ENCODE data around the gene NHSL2. TPM values are rescaled to one million over a fixed set of nuclear protein-coding genes. Genes with fewer than 3 reads are reported as not detected.
A peak's percentile ranks its signal among the peaks of the same experiment; 100 is the strongest.

NHSL2 gene
- total RNA-seq, 1 donor from 2014 or later, result 13.0 TPM

DNA sequence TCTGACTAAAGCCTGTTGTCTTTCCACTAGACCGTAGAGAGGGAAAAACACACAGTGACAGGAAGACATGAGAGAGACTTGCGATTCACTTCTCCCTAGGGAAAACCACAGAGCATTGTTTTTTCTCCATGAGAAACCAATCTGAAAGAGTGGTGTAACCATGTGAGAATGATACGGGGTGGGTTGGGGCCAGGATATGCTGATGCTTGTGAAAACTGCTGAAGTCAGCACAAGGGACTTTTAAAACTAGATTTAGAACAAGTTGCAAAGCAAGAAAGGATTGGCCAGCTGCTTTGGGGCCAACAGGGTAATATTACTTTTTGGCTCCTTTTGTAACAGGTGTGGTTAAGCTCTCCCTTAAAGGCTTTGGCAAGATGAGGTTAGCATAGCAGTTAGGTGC is 66.1 kb downstream of the NHSL2 start:
- Histone ChIP-seq H3K4me2 (ENCODE audit: low read length) (no peak overlapping the region), H3K4me1 (ENCODE audit: insufficient read depth, low read length) (no peaks in the 10 kb centered on the region), H3K36me3 (ENCODE audit: insufficient read depth, low read length) (no peaks in the 10 kb centered on the region), H3K4me3 (ENCODE audit: insufficient read depth, low read depth, low read length) (no peak overlapping the region), H2AFZ (ENCODE audit: low read depth, low read length) (no peak overlapping the region), H3K9me3 (ENCODE audit: insufficient read depth, low read depth, low read length) (no peaks in the 10 kb centered on the region), H3K9ac (ENCODE audit: low read length) (no peak overlapping the region), H3K79me2 (ENCODE audit: insufficient read depth, low read length) (no peaks in the 10 kb centered on the region), H3K27me3 (ENCODE audit: insufficient read depth, low read length) (no peaks in the 10 kb centered on the region), H4K20me1 (ENCODE audit: insufficient read depth, low read length) (no peaks in the 10 kb centered on the region), H3K27ac (ENCODE audit: low read depth, low read length) (no peak overlapping the region)
- Mint-ChIP-seq H3K4me3 (ENCODE audit: unreplicated experiment) (no peak overlapping the region), H3K27me3 (ENCODE audit: low read depth, unreplicated experiment) (no peaks in the 10 kb centered on the region), H3K36me3 (ENCODE audit: low read depth, unreplicated experiment) (no peaks in the 10 kb centered on the region), H3K4me1 (ENCODE audit: low read depth, unreplicated experiment) (peaks cover 11% of the 10 kb centered on the region), H3K27ac (ENCODE audit: unreplicated experiment) (peak overlapping the region; percentile 78), H3K9me3 (ENCODE audit: unreplicated experiment) (no peaks in the 10 kb centered on the region)
- FAIRE-seq, result peak; percentile 88
- TF ChIP-seq EZH2 (IDR thresholded peaks at IDR 0.05; ENCODE audit: insufficient read depth, low read length) (no peak), CTCF (IDR thresholded peaks at IDR 0.05; ENCODE audit: insufficient read depth, low read depth, low read length) (no peak)
- DNase-seq (ENCODE audit: low read depth), result no peak

DNA sequence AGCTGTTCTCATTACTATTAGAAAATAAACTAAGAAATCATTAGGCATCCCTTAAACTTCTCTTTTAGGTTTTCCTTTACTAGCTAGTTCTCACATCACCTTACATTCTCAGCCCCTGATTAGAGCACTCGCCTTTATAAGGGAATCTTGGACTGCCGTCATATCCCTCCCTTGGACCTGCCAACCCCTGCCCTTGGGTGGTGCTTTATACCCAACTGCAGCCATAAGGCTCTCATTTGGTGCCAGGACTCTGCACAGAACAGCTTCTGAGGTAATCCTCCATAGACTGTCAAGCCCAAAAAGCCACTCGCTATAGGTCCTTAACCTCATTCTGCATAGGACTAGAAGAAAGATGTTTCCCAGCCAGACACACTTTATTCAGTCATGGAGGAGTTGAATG is 67.5 kb downstream of the NHSL2 start:
- TF ChIP-seq EZH2 (IDR thresholded peaks at IDR 0.05; ENCODE audit: insufficient read depth, low read length) (no peak), CTCF (IDR thresholded peaks at IDR 0.05; ENCODE audit: insufficient read depth, low read depth, low read length) (no peak)
- H2AFZ ChIP-seq (ENCODE audit: low read depth, low read length), result no peak overlapping the region
- no peak overlapping the region for H3K4me3 ChIP-seq (ENCODE audit: insufficient read depth, low read depth, low read length)
- H3K27me3 ChIP-seq (ENCODE audit: insufficient read depth, low read length), result no peaks in the 10 kb centered on the region
- no peaks in the 10 kb centered on the region for H4K20me1 ChIP-seq (ENCODE audit: insufficient read depth, low read length)
- Mint-ChIP-seq H3K27ac (ENCODE audit: unreplicated experiment) (no peak overlapping the region), H3K4me3 (ENCODE audit: unreplicated experiment) (no peak overlapping the region), H3K4me1 (ENCODE audit: low read depth, unreplicated experiment) (peaks cover 11% of the 10 kb centered on the region), H3K9me3 (ENCODE audit: unreplicated experiment) (peaks cover 2% of the 10 kb centered on the region), H3K36me3 (ENCODE audit: low read depth, unreplicated experiment) (no peaks in the 10 kb centered on the region), H3K27me3 (ENCODE audit: low read depth, unreplicated experiment) (no peaks in the 10 kb centered on the region)
- FAIRE-seq, result peak; percentile 65
- DNase-seq (ENCODE audit: low read depth), result no peak
- H3K36me3 ChIP-seq (ENCODE audit: insufficient read depth, low read length), result no peaks in the 10 kb centered on the region
- H3K27ac ChIP-seq (ENCODE audit: low read depth, low read length), result no peak overlapping the region
- no peak overlapping the region for H3K4me2 ChIP-seq (ENCODE audit: low read length)
- H3K9ac ChIP-seq (ENCODE audit: low read length), result no peak overlapping the region
- H3K79me2 ChIP-seq (ENCODE audit: insufficient read depth, low read length), result no peaks in the 10 kb centered on the region
- H3K9me3 ChIP-seq (ENCODE audit: insufficient read depth, low read depth, low read length), result no peaks in the 10 kb centered on the region
- H3K4me1 ChIP-seq (ENCODE audit: insufficient read depth, low read length), result no peaks in the 10 kb centered on the region

- H3K9ac ChIP-seq (ENCODE audit: low read length), result no peak overlapping the region
- Mint-ChIP-seq H3K4me3 (ENCODE audit: unreplicated experiment) (no peak overlapping the region), H3K27me3 (ENCODE audit: low read depth, unreplicated experiment) (no peaks in the 10 kb centered on the region), H3K36me3 (ENCODE audit: low read depth, unreplicated experiment) (no peaks in the 10 kb centered on the region), H3K9me3 (ENCODE audit: unreplicated experiment) (no peaks in the 10 kb centered on the region), H3K4me1 (ENCODE audit: low read depth, unreplicated experiment) (peaks cover 36% of the 10 kb centered on the region), H3K27ac (ENCODE audit: unreplicated experiment) (peak overlapping the region; percentile 14)
- peak; percentile 10 for DNase-seq (ENCODE audit: low read depth)
- no peak overlapping the region for H3K4me3 ChIP-seq (ENCODE audit: insufficient read depth, low read depth, low read length)
- no peaks in the 10 kb centered on the region for H3K79me2 ChIP-seq (ENCODE audit: insufficient read depth, low read length)
- no peaks in the 10 kb centered on the region for H3K27me3 ChIP-seq (ENCODE audit: insufficient read depth, low read length)
- FAIRE-seq, result peak; percentile 74
- H3K4me2 ChIP-seq (ENCODE audit: low read length), result no peak overlapping the region
- H2AFZ ChIP-seq (ENCODE audit: low read depth, low read length), result no peak overlapping the region
- no peaks in the 10 kb centered on the region for H3K36me3 ChIP-seq (ENCODE audit: insufficient read depth, low read length)
- no peaks in the 10 kb centered on the region for H3K9me3 ChIP-seq (ENCODE audit: insufficient read depth, low read depth, low read length)
- H3K4me1 ChIP-seq (ENCODE audit: insufficient read depth, low read length), result no peaks in the 10 kb centered on the region
- H4K20me1 ChIP-seq (ENCODE audit: insufficient read depth, low read length), result no peaks in the 10 kb centered on the region
- TF ChIP-seq EZH2 (IDR thresholded peaks at IDR 0.05; ENCODE audit: insufficient read depth, low read length) (no peak), CTCF (IDR thresholded peaks at IDR 0.05; ENCODE audit: insufficient read depth, low read depth, low read length) (no peak)
- no peak overlapping the region for H3K27ac ChIP-seq (ENCODE audit: low read depth, low read length)
Observed at GRCh38 chrX:71989768-71990426, 79.3 kb downstream of the NHSL2 start.
